GM12864 (cell line): ENCODE results near the gene KLRC3.
"Not testable (repeated sequence)": the region's sequence is repeated elsewhere in the genome, so short reads cannot be mapped to it uniquely, and the experiment has no call there.

Source experiments
- DNase-seq: peaks from one replicate; pipeline ENCODE4 v3.0.0-alpha.2; 2011; ENCODE audit warnings: low read depth
- H3K4me3 ChIP-seq: 2 replicates; pipeline ENCODE4 v1.5.1; 2011; ENCODE audit warnings: mild to moderate bottlenecking, low read depth, low read length, control low read depth
- CTCF ChIP-seq: IDR thresholded peaks from 2 replicates; pipeline ENCODE4 v1.5.1; 2011; ENCODE audit warnings: low read depth, mild to moderate bottlenecking, moderate library complexity, low read length, control low read depth, inconsistent platforms; ENCODE audit errors: missing control alignments

KLRC3 gene

DNA sequence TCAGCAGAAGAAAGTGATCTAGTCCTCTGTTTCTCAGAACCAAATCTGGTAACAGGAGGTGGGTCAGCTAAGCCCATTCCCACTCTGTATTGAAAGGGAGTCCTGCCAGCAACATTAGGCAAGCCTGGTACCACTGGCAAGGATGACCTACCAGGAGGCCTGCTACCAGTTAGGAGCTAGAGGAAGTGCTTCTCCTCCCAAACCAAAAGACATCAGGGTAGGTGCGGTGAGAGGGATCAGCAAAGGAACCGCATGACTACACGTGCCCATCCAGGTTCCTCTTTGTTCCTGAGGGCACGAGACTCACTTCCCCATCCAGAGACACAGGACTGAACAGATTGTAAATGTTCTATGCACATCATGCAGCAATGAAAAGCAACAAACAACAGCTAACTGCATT, 13.7 kb downstream of the KLRC3 start:
- H3K4me3 ChIP-seq = no peak overlapping the region
- no peak for DNase-seq

DNA sequence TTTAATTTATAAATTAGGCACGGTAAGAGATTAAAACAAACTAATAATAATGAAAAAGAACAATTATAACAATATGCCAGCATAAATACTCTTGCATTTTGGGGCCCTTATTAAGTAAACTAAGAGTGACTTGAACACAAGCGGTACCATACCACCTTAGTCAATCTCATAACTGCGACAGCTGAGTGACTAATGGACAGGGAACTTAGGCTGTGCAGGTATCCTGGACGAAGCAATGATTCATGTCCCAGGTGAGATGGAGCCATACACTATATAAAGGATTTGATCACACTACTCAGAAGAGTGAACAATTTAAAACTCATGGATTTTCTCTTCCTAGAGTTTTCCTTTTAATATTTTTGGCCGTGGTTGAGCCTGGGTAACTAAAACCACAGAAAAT, 15.1 kb downstream of the KLRC3 start:
- DNase-seq = no peak
- H3K4me3 ChIP-seq = no peak overlapping the region
- TF ChIP-seq CTCF = no peak

More for the DNA sequence above, 13.7 kb downstream of the KLRC3 start:
- TF ChIP-seq CTCF = no peak

- DNase-seq = no peak
- no peak overlapping the region for H3K4me3 ChIP-seq
- no peak for TF ChIP-seq CTCF
Observed at GRCh38 chr12:10404798-10405197, 15.6 kb downstream of the KLRC3 start.

GRCh38 chr12:10400829-10401228, 19.6 kb downstream of the KLRC3 start:
- TF ChIP-seq CTCF = no peak
- DNase-seq = no peak

GRCh38 chr12:10398168-10398567, 22.2 kb downstream of the KLRC3 start:
- TF ChIP-seq CTCF = no peak
- no peak overlapping the region for H3K4me3 ChIP-seq
- DNase-seq = no peak

More at GRCh38 chr12:10400829-10401228, 19.6 kb downstream of the KLRC3 start:
- H3K4me3 ChIP-seq = no peak overlapping the region

GRCh38 chr12:10397296-10397695, 23.1 kb downstream of the KLRC3 start:
- H3K4me3 ChIP-seq = no peak overlapping the region
- no peak for TF ChIP-seq CTCF
- DNase-seq = no peak

- H3K4me3 ChIP-seq, DNase-seq: not testable (repeated sequence)
Observed at GRCh38 chr12:10396176-10396575, 24.2 kb downstream of the KLRC3 start.

DNA sequence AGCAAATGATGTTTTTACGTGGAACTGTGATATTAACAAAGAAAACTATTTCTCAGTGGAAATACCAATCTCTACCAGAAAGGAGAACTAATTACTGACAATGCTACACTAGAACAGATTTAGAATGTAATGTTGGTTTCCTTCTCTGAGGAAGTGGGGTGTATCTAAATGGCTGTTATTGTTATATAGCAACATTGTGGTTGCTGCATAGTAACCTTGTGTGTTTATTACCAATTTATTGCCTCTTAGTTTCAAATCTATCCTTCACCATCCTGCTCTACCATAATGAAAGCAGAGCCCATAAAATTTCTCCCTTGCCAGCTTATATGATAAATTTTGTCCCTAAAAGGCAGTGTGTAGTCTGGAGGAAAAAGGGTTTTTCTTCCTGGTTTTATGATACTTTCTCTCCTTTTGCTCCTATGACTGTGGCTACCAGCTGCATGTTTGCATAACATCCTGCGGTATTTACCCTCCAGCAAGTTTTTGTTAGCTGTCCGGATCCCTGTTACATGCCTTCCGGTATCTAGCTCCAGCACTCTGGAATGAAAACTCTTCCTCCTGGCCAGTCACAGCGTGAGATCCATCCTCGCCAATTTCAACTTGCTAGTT, 24.9 kb downstream of the KLRC3 start:
- no peak for DNase-seq
- no peak overlapping the region for H3K4me3 ChIP-seq
- no peak for TF ChIP-seq CTCF

DNA sequence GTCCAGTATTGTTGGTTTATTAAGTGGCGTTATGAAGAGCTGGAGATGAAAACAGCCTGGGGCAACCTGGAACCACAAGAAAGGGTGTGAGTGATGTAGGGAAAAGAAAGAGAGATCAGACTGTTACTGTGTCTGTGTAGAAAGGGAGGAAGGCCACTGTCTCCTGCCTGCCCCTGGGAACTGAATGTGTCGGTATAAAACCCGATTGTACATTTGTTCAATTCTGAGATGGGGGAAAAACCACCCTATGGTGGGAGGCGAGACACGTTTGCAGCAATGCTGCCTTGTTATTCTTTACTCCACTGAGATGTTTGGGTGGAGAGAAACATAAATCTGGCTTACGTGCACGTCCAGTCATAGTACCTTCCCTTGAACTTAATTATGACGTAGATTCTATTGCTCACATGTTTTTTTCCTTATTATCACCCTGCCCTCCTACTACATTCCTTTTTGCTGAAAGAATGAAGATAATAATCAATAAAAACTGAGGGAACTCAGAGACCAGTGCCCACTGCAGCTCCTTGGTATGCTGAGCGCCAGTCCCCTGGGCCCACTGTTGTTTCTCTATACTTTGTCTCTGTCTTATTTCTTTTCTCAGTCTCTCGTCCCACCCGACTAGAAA, 25.8 kb downstream of the KLRC3 start:
- H3K4me3 ChIP-seq, DNase-seq: not testable (repeated sequence)
